NCI-H187 (cell line): ENCODE results near the gene CLEC16A.

Source experiments
- DNase-seq, 2 experiments: peaks; one replicate each; lab custom pipeline; 2025; lab: John Stamatoyannopoulos, UW

CLEC16A gene

GRCh38 chr16:11082860-11083388 lies 138.6 kb downstream of the CLEC16A start:
- DNase-seq: no peak

GRCh38 chr16:11084484-11084875 lies 140.1 kb downstream of the CLEC16A start:
- no peak for DNase-seq

GRCh38 chr16:11084876-11085485 lies 140.6 kb downstream of the CLEC16A start:
- DNase-seq: no peak

GRCh38 chr16:11085916-11086315 lies 141.6 kb downstream of the CLEC16A start:
- no peak for DNase-seq

GRCh38 chr16:11087691-11088073 lies 143.3 kb downstream of the CLEC16A start:
- DNase-seq: no peak

- DNase-seq: no peak
Measured at GRCh38 chr16:11088074-11088730, 143.8 kb downstream of the CLEC16A start.

- DNase-seq: no peak
Measured at GRCh38 chr16:11088831-11089230, 144.5 kb downstream of the CLEC16A start.

- no peak for DNase-seq
Measured at GRCh38 chr16:11089504-11090124, 145.2 kb downstream of the CLEC16A start.

- DNase-seq: no peak
Measured at GRCh38 chr16:11090232-11090631, 145.9 kb downstream of the CLEC16A start.

GRCh38 chr16:11091021-11091785 lies 146.8 kb downstream of the CLEC16A start:
- DNase-seq: no peak

GRCh38 chr16:11092788-11093571 lies 148.6 kb downstream of the CLEC16A start:
- DNase-seq: no peak

- no peak for DNase-seq
Measured at GRCh38 chr16:11093572-11094074, 149.3 kb downstream of the CLEC16A start.

GRCh38 chr16:11094075-11094856 lies 149.9 kb downstream of the CLEC16A start:
- DNase-seq: no peak

GRCh38 chr16:11094857-11095565 lies 150.6 kb downstream of the CLEC16A start:
- no peak for DNase-seq

- no peak for DNase-seq
Measured at GRCh38 chr16:11095935-11096334, 151.6 kb downstream of the CLEC16A start.

GRCh38 chr16:11097094-11097786 lies 152.9 kb downstream of the CLEC16A start:
- DNase-seq: no peak

- DNase-seq: no peak
Measured at GRCh38 chr16:11097787-11098167, 153.4 kb downstream of the CLEC16A start.

GRCh38 chr16:11098601-11099390 lies 154.4 kb downstream of the CLEC16A start:
- DNase-seq: no peak
